Measurements from ENCODE around the gene CRMP1.

- TF ChIP-seq CTCF (optimal IDR thresholded peaks at IDR 0.05 in 1 of 3, IDR thresholded peaks at IDR 0.05 in 1 of 3, conservative IDR thresholded peaks at IDR 0.05 in 1 of 3; ENCODE audit: extremely low read depth in 1 of 3, insufficient read depth in 2 of 3, low read length in 3 of 3): no peak
- TF ChIP-seq EZH2 (IDR thresholded peaks at IDR 0.05; ENCODE audit: low read length): no peak
These were observed 104.7 kb downstream of the CRMP1 start for GRCh38 chr4:5788144-5788543.

Data from keratinocyte (primary cell).